ENCODE results near the gene RGS11.

RGS11 gene

DNA sequence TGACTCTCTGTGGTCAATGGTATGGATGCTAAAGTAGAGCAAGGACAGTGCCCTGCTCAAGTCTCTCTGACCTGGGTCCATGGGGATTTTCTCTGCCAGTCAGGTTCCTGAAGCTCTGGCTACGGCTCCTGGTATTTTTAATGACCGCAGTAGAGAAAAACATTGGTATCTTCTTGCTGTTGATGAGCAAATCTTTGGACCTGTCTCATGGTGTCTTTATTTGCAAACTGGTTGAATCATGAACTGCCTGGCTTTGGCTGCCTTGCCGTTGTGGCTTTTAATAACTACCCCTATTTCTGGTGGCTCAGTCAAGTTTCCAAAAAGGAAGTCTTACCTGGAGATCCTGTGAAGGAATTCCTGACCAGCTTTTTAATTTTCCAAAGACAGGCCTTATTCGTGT lies 32.4 kb downstream of the RGS11 start:
- TF ChIP-seq NFIC (IDR thresholded peaks at IDR 0.05) (no peak), TAF1 (IDR thresholded peaks at IDR 0.05; ENCODE audit: low read depth) (no peak), ZBTB7A (IDR thresholded peaks at IDR 0.05; ENCODE audit: low read depth) (no peak), CREB1 (IDR thresholded peaks at IDR 0.05; ENCODE audit: low read depth) (no peak), TCF12 (IDR thresholded peaks at IDR 0.05; ENCODE audit: low read depth) (no peak), USF1 (IDR thresholded peaks at IDR 0.05) (no peak), YY1 (IDR thresholded peaks at IDR 0.05; ENCODE audit: low read depth) (no peak), FOXM1 (IDR thresholded peaks at IDR 0.05; ENCODE audit: borderline replicate concordance, low read depth) (no peak), RAD21 (IDR thresholded peaks at IDR 0.05; ENCODE audit: low read depth) (no peak), EGR1 (IDR thresholded peaks at IDR 0.05) (no peak), CEBPB (IDR thresholded peaks at IDR 0.05) (no peak), TEAD4 (IDR thresholded peaks at IDR 0.05) (no peak), EP300 (IDR thresholded peaks at IDR 0.05; ENCODE audit: borderline replicate concordance) (no peak)
- TF ChIP-seq, protein P1, sequence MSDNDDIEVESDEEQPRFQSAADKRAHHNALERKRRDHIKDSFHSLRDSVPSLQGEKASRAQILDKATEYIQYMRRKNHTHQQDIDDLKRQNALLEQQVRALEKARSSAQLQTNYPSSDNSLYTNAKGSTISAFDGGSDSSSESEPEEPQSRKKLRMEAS (IDR thresholded peaks at IDR 0.05), result no peak
- TF ChIP-seq, protein P2, sequence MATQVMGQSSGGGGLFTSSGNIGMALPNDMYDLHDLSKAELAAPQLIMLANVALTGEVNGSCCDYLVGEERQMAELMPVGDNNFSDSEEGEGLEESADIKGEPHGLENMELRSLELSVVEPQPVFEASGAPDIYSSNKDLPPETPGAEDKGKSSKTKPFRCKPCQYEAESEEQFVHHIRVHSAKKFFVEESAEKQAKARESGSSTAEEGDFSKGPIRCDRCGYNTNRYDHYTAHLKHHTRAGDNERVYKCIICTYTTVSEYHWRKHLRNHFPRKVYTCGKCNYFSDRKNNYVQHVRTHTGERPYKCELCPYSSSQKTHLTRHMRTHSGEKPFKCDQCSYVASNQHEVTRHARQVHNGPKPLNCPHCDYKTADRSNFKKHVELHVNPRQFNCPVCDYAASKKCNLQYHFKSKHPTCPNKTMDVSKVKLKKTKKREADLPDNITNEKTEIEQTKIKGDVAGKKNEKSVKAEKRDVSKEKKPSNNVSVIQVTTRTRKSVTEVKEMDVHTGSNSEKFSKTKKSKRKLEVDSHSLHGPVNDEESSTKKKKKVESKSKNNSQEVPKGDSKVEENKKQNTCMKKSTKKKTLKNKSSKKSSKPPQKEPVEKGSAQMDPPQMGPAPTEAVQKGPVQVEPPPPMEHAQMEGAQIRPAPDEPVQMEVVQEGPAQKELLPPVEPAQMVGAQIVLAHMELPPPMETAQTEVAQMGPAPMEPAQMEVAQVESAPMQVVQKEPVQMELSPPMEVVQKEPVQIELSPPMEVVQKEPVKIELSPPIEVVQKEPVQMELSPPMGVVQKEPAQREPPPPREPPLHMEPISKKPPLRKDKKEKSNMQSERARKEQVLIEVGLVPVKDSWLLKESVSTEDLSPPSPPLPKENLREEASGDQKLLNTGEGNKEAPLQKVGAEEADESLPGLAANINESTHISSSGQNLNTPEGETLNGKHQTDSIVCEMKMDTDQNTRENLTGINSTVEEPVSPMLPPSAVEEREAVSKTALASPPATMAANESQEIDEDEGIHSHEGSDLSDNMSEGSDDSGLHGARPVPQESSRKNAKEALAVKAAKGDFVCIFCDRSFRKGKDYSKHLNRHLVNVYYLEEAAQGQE (IDR thresholded peaks at IDR 0.05; ENCODE audit: low read depth), result no peak

- TF ChIP-seq TAF1 (IDR thresholded peaks at IDR 0.05; ENCODE audit: low read depth), result no peak
- TF ChIP-seq USF1 (IDR thresholded peaks at IDR 0.05), result no peak
- TF ChIP-seq, protein P1 (IDR thresholded peaks at IDR 0.05), result no peak
- TF ChIP-seq ZBTB7A (IDR thresholded peaks at IDR 0.05; ENCODE audit: low read depth), result no peak
- no peak for TF ChIP-seq CREB1 (IDR thresholded peaks at IDR 0.05; ENCODE audit: low read depth)
- TF ChIP-seq, protein P2 (IDR thresholded peaks at IDR 0.05; ENCODE audit: low read depth), result no peak
- TF ChIP-seq EP300 (IDR thresholded peaks at IDR 0.05; ENCODE audit: borderline replicate concordance), result no peak
- no peak for TF ChIP-seq FOXM1 (IDR thresholded peaks at IDR 0.05; ENCODE audit: borderline replicate concordance, low read depth)
- TF ChIP-seq RAD21 (IDR thresholded peaks at IDR 0.05; ENCODE audit: low read depth), result no peak
- TF ChIP-seq YY1 (IDR thresholded peaks at IDR 0.05; ENCODE audit: low read depth), result no peak
- no peak for TF ChIP-seq CEBPB (IDR thresholded peaks at IDR 0.05)
- no peak for TF ChIP-seq TEAD4 (IDR thresholded peaks at IDR 0.05)
- no peak for TF ChIP-seq EGR1 (IDR thresholded peaks at IDR 0.05)
- TF ChIP-seq NFIC (IDR thresholded peaks at IDR 0.05), result no peak
Measured at GRCh38 chr16:242281-242680, 33.5 kb downstream of the RGS11 start.

DNA sequence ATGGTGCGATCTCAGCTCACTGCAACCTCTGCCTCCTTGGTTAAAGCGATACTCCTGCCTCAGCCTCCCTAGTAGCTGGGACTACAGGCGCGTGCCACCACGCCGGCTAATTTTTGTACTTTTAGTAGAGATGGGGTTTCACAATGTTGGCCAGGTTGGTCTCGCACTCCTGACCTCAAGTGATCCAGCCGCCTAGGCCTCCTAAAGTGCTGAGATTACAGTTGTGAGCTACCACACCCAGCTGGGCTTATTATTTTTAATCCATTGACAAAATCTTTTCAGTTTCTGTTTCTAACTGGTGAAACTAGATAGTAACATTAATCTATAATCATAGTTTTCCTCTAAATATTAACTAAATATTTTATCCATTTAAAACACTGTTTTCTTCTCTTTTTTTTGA lies 35.2 kb downstream of the RGS11 start:
- TF ChIP-seq CEBPB (IDR thresholded peaks at IDR 0.05) (no peak), YY1 (IDR thresholded peaks at IDR 0.05; ENCODE audit: low read depth) (no peak), USF1 (IDR thresholded peaks at IDR 0.05) (no peak), EP300 (IDR thresholded peaks at IDR 0.05; ENCODE audit: borderline replicate concordance) (no peak), NFIC (IDR thresholded peaks at IDR 0.05) (no peak), EGR1 (IDR thresholded peaks at IDR 0.05) (no peak), TCF12 (IDR thresholded peaks at IDR 0.05; ENCODE audit: low read depth) (no peak), TEAD4 (IDR thresholded peaks at IDR 0.05) (no peak), TAF1 (IDR thresholded peaks at IDR 0.05; ENCODE audit: low read depth) (no peak), ZBTB7A (IDR thresholded peaks at IDR 0.05; ENCODE audit: low read depth) (no peak), FOXM1 (IDR thresholded peaks at IDR 0.05; ENCODE audit: borderline replicate concordance, low read depth) (no peak), CREB1 (IDR thresholded peaks at IDR 0.05; ENCODE audit: low read depth) (no peak), RAD21 (IDR thresholded peaks at IDR 0.05; ENCODE audit: low read depth) (no peak)
- TF ChIP-seq, protein P2 (IDR thresholded peaks at IDR 0.05; ENCODE audit: low read depth), result no peak
- TF ChIP-seq, protein P1 (IDR thresholded peaks at IDR 0.05), result no peak

GRCh38 chr16:239948-240277 lies 35.8 kb downstream of the RGS11 start:
- no peak for TF ChIP-seq NFIC (IDR thresholded peaks at IDR 0.05)
